GM03348 (cell line): ENCODE results near the gene LPCAT1.
"Not testable (repeated sequence)": the region's sequence is repeated elsewhere in the genome, so short reads cannot be mapped to it uniquely, and the experiment has no call there.

Experiments
- DNase-seq: peaks from one replicate; pipeline ENCODE4 v3.0.0; 2012; ENCODE audit warnings: low spot score

The LPCAT1 gene

GRCh38 chr5:1522601-1523479 is 920 bp downstream of the LPCAT1 start:
- DNase-seq, result peak; percentile 75

GRCh38 chr5:1521671-1522600 is 1.8 kb downstream of the LPCAT1 start:
- DNase-seq, result peak; percentile 87

GRCh38 chr5:1520791-1521453 is 2.8 kb downstream of the LPCAT1 start:
- no peak for DNase-seq

GRCh38 chr5:1519631-1520210 is 4.0 kb downstream of the LPCAT1 start:
- no peak for DNase-seq

GRCh38 chr5:1517838-1518237 is 5.9 kb downstream of the LPCAT1 start:
- DNase-seq, result no peak

GRCh38 chr5:1516615-1517601 is 6.9 kb downstream of the LPCAT1 start:
- DNase-seq, result peak; percentile 45

GRCh38 chr5:1515921-1516571 is 7.7 kb downstream of the LPCAT1 start:
- no peak for DNase-seq

GRCh38 chr5:1515311-1515920 is 8.3 kb downstream of the LPCAT1 start:
- no peak for DNase-seq

GRCh38 chr5:1514819-1515310 is 8.9 kb downstream of the LPCAT1 start:
- not testable (repeated sequence) for DNase-seq

GRCh38 chr5:1514027-1514818 is 9.5 kb downstream of the LPCAT1 start:
- no peak for DNase-seq

GRCh38 chr5:1513326-1514026 is 10.3 kb downstream of the LPCAT1 start:
- DNase-seq, result no peak

GRCh38 chr5:1512541-1513291 is 11.0 kb downstream of the LPCAT1 start:
- no peak for DNase-seq

- DNase-seq, result peak; percentile 85
These were observed 11.9 kb downstream of the LPCAT1 start for GRCh38 chr5:1511651-1512540.

- no peak for DNase-seq
These were observed 12.7 kb downstream of the LPCAT1 start for GRCh38 chr5:1511048-1511447.

- no peak for DNase-seq
These were observed 13.1 kb downstream of the LPCAT1 start for GRCh38 chr5:1510631-1511030.

GRCh38 chr5:1510151-1510561 is 13.6 kb downstream of the LPCAT1 start:
- no peak for DNase-seq
